GM18505 (cell line): ENCODE results near the gene NKX2-8.
A peak's percentile ranks its signal among the peaks of the same experiment; 100 is the strongest.

Experiments used
- ATAC-seq: cut with Tn5 transposase; IDR thresholded peaks from one replicate; pipeline ENCODE4 v1.9.1; 2021; ENCODE audit not compliant: unreplicated experiment
- POLR2A ChIP-seq: IDR thresholded peaks from 4 replicates; pipeline ENCODE4 v1.6.1; 2011; ENCODE audit warnings: borderline replicate concordance; ENCODE audit not compliant: insufficient read depth, insufficient read length; ENCODE audit errors: extremely low read depth

The NKX2-8 gene

DNA sequence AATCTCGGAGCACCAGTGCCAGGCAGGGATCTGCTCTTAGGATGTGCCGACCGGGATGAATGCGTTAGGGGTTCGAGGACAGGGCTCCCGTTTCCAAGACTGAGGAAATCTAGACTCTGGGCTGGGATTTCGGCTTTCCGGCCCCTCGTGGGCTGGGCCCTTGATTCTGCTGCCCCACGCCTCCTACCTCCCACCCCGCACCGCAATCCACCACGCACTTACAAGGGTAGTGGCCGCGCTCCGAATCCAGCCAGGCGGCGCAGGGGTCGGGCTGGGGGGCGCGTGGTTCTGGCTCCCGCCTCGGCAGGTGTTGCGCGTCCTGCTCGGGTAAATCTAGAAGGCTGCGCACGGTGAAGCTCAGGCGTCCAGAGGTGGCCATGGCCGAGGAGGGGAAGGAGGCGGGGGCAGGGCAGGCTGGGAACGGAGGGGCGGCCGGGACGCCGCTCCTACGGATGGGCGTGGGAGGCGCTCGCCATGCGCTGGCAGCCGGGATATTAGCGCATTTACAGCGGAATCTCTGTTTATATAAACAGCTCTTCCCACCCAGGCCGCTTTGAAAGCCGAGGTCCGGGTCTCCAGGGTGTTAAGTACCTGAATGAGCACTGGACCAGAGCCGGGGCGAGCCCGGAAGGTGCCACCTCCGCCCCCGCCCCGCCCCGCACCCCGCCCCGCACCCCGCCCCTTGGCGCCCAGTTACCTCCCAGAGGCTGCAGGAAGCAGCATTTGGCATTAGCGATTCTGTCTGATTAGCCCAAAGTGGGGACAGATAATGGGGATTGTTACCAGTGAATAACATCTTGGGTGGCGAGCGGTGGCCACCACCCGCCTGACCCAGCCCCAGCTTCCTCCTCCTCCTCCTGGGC lies at the start of gene NKX2-8:
Gene NKX2-8, minus strand, starts transcription at position 604 of the 863 bp plus-strand sequence. Its CDS starts 225 bp downstream, at position 379.
- ATAC-seq, result no peak
- no peak for TF ChIP-seq POLR2A

DNA sequence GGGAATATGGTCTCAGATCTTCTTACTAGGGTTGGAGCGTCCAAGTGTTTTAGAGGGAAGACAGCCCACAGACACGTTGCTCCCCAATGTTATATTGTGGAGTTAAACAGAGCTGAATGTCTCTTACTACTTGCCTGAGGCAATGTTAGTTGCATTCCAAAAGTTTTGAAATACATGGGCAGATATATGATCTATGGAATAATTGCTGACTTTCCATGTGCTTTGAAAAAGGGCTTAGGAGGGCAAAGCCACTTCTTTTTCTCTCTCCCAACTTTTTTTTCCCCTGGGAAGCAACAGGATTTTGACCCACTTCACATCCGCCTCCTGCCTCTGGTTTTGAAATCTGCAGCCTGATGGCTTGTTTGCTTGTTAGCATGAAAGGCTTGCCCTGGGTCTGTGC lies 45.6 kb upstream of the NKX2-8 start:
- ATAC-seq, result no peak
- TF ChIP-seq POLR2A, result no peak

DNA sequence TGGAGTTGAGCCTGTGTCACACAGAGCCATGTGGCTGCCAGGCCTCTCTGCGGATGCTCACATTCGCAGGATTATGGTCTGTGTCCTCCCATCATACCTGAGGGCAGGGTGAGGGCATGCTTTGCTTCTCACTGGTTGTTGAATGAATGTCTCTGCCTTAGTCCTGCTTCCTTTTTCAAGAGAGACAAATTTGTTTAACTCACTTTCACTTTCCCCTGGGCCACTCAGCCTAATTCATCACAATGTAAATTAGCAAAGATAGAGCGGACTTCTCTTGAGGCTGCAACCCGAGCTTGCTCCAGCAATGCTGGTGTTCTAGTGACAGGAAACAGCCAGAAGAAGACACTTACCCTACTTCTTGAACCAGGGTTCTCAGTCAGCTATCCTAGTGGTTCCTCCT lies 43.7 kb upstream of the NKX2-8 start:
- peak; percentile 85 for ATAC-seq
- no peak for TF ChIP-seq POLR2A

DNA sequence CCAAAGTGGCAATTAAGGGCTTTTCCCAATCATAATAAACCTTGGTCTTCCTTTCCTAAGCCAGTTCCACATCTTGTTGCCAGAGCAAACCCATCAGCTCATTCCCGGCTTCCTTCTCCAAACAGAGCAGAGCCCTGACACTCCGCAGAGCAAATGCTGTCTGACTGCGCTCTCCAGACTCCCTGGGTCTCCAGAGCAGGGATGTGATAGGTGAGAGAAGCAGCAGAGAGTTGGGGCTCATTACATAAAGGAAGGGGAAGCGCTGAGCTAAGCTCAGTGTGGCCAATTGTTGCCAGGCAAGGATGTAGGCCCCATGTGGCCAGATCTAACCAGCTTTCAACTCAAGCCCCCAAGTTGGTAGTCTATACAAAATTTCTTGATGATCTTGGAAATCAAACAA lies 43.0 kb upstream of the NKX2-8 start:
- no peak for TF ChIP-seq POLR2A
- no peak for ATAC-seq

DNA sequence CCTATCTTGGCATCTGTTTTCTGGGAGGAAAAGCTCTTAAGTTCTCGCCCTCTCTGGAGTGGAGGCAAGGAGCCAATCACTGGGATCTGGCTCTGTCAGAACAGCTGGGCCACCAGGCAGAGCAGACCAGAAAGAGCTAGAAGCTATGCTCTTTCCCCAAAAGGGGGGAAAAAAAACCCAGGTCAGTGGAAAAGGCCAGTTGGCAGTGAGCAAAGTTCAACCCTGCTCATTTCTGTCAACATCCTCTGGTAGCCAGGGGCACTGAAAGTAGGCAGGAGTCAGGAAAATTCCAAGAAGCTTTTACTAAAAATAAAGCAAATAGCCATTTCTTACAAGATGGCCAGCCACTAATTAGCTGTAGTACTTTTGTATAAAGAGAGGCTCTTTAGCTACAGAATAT lies 42.6 kb upstream of the NKX2-8 start:
- no peak for ATAC-seq

DNA sequence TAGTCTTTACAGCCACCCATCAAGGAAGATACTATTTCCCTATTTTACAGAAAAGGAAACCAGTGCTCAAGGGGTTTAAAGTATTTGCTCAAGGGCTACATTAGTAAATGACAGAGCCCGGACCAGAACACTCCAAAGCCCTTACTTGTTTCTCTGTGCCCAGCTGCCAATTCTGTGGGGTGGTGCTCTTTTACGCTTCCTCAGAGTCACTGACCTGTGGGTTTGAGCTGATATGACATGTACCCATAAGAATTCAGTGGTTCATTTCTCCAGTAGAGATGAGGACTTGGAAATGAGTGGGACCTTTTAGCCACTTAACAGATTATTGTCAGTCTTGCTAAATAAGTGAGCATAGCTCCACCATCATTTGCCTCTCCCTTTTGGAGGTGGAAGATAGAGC lies 37.4 kb upstream of the NKX2-8 start:
- no peak for ATAC-seq
- no peak for TF ChIP-seq POLR2A

More for the DNA sequence above, 42.6 kb upstream of the NKX2-8 start:
- no peak for TF ChIP-seq POLR2A

DNA sequence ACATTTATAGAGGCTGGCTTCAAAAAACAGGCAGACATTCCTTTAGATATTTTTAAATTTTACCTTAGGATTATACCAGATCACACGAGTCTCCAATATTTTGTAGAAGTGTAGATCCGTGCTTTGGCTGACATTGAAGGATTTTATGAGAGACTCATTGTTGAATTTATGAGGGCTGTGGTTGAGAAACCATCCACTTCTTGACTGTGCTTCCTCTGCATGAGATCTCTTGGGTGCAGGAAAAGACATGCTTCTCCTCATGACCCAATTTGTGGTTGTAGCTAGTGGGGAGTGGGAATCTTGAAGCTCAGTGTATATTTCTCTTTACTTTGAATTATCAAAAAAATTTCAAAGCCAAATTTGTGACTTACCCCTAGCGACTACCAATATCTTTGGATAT lies 36.7 kb upstream of the NKX2-8 start:
- no peak for ATAC-seq
- TF ChIP-seq POLR2A, result no peak

DNA sequence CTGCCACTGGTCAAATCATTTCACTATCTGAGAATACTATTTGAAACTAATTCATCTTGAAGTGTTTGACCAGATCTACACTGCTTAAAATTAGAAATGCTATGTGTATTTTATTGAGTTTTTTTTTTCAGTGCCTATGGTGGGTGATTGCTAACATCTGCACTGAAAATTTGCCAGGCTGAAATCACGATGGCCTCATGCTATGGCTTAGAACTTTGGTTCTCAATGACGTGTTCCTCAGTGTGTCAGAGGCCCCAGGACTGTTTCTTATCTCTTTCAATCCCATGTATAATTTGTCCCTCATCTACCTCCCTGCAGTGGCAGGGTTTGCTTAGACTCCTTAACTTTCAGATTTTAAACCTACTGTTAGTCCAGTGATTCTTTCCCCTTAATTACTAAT lies 36.2 kb upstream of the NKX2-8 start:
- no peak for ATAC-seq
- TF ChIP-seq POLR2A, result no peak

DNA sequence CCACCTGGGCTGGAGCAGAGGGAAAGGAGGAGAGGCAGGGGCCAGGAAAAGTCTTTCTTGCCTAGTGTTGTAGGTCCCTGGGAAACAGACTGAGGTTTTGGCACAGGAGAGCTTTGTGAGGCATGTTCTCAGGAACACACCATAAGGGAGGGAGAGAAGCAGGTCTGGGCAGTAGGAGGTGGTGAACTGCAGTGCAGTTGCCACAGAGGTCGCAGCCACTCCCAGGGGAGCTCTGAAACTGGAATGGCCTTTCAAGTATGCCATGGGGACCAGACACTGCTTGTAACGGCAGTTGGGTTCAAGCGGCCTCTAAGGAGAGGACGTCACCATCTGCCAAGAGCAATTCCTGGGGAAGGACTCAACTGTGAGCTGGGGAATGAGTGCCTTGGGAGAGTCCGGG lies 35.4 kb upstream of the NKX2-8 start:
- no peak for TF ChIP-seq POLR2A
- ATAC-seq, result no peak

DNA sequence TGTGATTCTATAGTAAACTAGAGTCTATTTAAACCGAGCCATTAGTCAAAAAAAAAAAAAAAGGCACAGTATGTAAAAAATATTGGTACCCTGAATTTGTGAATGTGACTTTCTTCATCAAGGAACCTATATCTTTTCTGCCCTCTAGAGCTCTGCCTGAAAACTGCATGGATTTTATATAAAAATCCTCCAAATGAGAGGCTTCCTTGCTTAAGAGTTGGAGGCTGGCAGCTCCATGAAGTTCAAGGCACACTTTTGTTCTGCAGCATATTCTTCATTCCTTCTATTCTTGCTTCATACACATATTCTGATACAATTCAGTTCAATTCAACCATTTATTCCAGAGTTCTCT lies 23.1 kb upstream of the NKX2-8 start:
- ATAC-seq, result no peak
- TF ChIP-seq POLR2A, result no peak

DNA sequence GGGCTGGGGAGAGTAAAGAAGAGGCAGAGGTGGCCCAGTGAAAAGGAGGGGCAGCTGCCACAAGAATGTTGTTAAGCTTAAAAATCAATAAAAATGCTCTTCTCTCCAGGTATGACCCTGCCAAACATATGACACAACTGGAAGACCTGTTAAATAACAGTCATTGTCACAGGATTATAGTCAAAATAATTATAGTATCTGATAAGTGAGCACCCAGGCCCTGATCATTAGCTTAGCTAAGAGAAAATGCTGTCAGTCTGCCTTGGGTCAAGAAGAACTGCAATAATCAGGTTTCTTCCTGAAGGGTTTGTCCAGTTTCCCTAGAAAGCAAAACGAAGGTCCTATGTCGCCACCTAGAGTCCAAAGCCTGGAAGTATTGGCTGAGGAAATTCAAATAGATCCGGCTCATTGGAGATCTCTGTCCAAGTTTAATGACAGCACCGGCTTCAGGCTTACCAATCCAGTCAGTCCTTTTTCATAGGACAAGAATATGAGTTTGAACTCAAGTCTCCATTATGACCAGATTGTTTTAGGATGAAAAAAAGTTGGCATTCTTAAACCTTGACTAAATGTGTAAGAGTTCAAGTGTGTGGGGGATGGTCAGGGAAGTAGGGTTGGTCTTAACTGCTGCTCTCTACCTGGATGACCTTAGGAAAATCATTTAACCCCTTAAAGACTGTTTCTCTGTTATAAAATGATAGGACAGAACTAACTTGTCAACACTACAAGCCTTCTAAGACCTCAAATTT lies 22.5 kb upstream of the NKX2-8 start:
- ATAC-seq, result peak; percentile 87
- TF ChIP-seq POLR2A, result no peak

DNA sequence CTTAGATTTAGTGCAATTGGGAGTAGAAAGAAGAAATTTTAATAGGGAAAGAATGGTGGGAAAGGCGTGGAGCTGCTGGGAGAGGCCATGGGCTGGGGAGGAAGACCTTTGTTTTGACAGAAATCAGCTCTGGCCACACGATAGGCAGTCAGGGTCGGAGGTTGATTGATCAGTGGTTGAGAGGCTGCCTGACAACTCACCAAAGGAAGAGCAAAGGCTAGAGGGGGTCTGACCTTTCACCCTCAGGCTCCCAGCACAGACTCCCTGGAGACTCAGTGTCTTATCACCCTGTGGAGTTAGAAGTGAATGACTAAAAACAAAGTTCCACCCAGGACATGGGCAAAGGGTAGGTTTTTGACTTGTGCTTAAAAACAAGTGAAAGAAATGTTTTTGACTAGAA lies 18.0 kb upstream of the NKX2-8 start:
- ATAC-seq, result no peak
- no peak for TF ChIP-seq POLR2A

DNA sequence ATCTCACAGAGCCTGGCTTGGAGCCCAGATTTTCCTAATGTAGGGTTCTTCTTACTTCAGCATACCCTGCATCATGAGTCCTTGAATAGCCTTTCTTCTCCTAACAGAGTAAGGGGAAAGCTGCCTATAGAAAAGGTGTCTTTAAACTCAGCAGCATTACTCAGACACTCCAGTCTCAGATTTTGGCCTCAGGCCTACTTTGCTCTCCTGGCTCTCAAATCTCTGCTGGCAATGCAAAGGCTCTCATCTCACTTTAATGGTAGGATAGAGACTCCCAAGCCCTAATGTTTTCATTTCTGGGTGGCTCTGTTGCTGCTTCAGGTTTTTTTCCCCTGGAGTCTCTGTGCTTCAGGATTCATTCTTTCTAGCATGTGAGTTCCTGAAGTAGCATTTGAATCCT lies 9.1 kb upstream of the NKX2-8 start:
- ATAC-seq, result no peak
- no peak for TF ChIP-seq POLR2A

DNA sequence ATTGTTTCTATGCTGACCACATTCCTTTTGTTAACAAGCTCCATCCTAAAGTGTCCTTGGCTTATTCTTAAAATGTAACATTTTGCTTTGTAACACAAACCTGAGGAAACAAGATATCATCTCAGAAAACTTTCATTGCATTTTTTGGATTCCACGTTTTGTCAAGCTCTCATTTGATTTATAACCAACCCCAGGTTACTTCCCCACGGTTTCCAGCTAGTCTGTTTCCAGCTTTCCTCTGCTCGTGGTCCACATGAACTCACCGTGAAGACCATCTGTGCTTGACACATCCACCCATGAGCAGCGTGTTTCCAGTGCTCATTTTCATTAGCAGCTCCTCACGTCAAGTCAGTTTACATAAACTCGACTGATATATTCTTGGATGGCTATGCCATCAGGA lies 6.4 kb upstream of the NKX2-8 start:
- ATAC-seq, result no peak
- no peak for TF ChIP-seq POLR2A
